ENCODE data around the gene FBXO44.

FBXO44 gene

GRCh38 chr1:11685210-11685752 is 30.6 kb downstream of the FBXO44 start:
- Histone ChIP-seq H3K27ac (ENCODE audit: low read length) (no peak overlapping the region), H3K4me3 (ENCODE audit: low read length) (no peak overlapping the region), H3K36me3 (replicated peaks; ENCODE audit: low read depth, low read length) (no peaks in the 10 kb centered on the region), H4K20me1 (ENCODE audit: insufficient read depth, low read length) (no peaks in the 10 kb centered on the region), H3K79me2 (ENCODE audit: low read length) (peaks cover 3% of the 10 kb centered on the region; the same call in 1 of the 2 replicates), H3K4me1 (ENCODE audit: low read length) (peaks cover 6% of the 10 kb centered on the region; the same call in 1 of the 2 replicates), H3K9me3 (ENCODE audit: insufficient read depth, low read length) (no peaks in the 10 kb centered on the region), H3K9ac (ENCODE audit: low read length) (no peak overlapping the region), H3K27me3 (ENCODE audit: low read depth, low read length) (peaks cover 9% of the 10 kb centered on the region; the same call in 1 of the 2 replicates), H2AFZ (ENCODE audit: low read depth, low read length) (no peak overlapping the region), H3K4me2 (ENCODE audit: low read length) (no peak overlapping the region)
- TF ChIP-seq CTCF (IDR thresholded peaks at IDR 0.05; ENCODE audit: low read depth, low read length): no peak
- TF ChIP-seq EZH2phosphoT487 (IDR thresholded peaks at IDR 0.05; ENCODE audit: low read depth): no peak

- Histone ChIP-seq H3K4me1 (ENCODE audit: low read length) (no peaks in the 10 kb centered on the region), H3K27me3 (ENCODE audit: low read depth, low read length) (no peaks in the 10 kb centered on the region), H3K4me2 (ENCODE audit: low read length) (no peak overlapping the region), H3K79me2 (ENCODE audit: low read length) (no peaks in the 10 kb centered on the region), H3K4me3 (ENCODE audit: low read length) (no peak overlapping the region), H3K27ac (ENCODE audit: low read length) (no peak overlapping the region), H2AFZ (ENCODE audit: low read depth, low read length) (no peak overlapping the region), H4K20me1 (ENCODE audit: insufficient read depth, low read length) (no peaks in the 10 kb centered on the region), H3K9ac (ENCODE audit: low read length) (no peak overlapping the region), H3K9me3 (ENCODE audit: insufficient read depth, low read length) (no peaks in the 10 kb centered on the region), H3K36me3 (replicated peaks; ENCODE audit: low read depth, low read length) (no peaks in the 10 kb centered on the region)
- TF ChIP-seq EZH2phosphoT487 (IDR thresholded peaks at IDR 0.05; ENCODE audit: low read depth) (no peak), CTCF (IDR thresholded peaks at IDR 0.05; ENCODE audit: low read depth, low read length) (no peak)
Measured at GRCh38 chr1:11688506-11688905, 33.8 kb downstream of the FBXO44 start.

GRCh38 chr1:11690397-11691301 is 36.0 kb downstream of the FBXO44 start:
- Histone ChIP-seq H3K36me3 (replicated peaks; ENCODE audit: low read depth, low read length) (no peaks in the 10 kb centered on the region), H2AFZ (ENCODE audit: low read depth, low read length) (no peak overlapping the region), H3K4me3 (ENCODE audit: low read length) (no peak overlapping the region), H3K27me3 (ENCODE audit: low read depth, low read length) (no peaks in the 10 kb centered on the region), H3K9me3 (ENCODE audit: insufficient read depth, low read length) (no peaks in the 10 kb centered on the region), H3K79me2 (ENCODE audit: low read length) (no peaks in the 10 kb centered on the region), H4K20me1 (ENCODE audit: insufficient read depth, low read length) (no peaks in the 10 kb centered on the region), H3K4me2 (ENCODE audit: low read length) (no peak overlapping the region), H3K4me1 (ENCODE audit: low read length) (no peaks in the 10 kb centered on the region), H3K27ac (ENCODE audit: low read length) (no peak overlapping the region), H3K9ac (ENCODE audit: low read length) (no peak overlapping the region)
- TF ChIP-seq EZH2phosphoT487 (IDR thresholded peaks at IDR 0.05; ENCODE audit: low read depth) (no peak), CTCF (IDR thresholded peaks at IDR 0.05; ENCODE audit: low read depth, low read length) (no peak)

GRCh38 chr1:11691302-11691914 is 36.7 kb downstream of the FBXO44 start, which contains the start of gene DRAXIN:
DRAXIN (plus strand) TSS chr1:11691710; CDS start chr1:11706259, 14,549 bp downstream.
- Histone ChIP-seq H3K4me1 (ENCODE audit: low read length) (no peaks in the 10 kb centered on the region), H3K27ac (ENCODE audit: low read length) (no peak within 1 kb of the TSS), H3K4me3 (ENCODE audit: low read length) (no peak within 1 kb of the TSS), H3K79me2 (ENCODE audit: low read length) (no peaks in the 10 kb centered on the region), H2AFZ (ENCODE audit: low read depth, low read length) (no peak within 1 kb of the TSS), H3K9ac (ENCODE audit: low read length) (no peak within 1 kb of the TSS), H3K4me2 (ENCODE audit: low read length) (no peak within 1 kb of the TSS), H3K36me3 (replicated peaks; ENCODE audit: low read depth, low read length) (no peaks in the 10 kb centered on the region), H4K20me1 (ENCODE audit: insufficient read depth, low read length) (no peaks in the 10 kb centered on the region), H3K9me3 (ENCODE audit: insufficient read depth, low read length) (no peaks in the 10 kb centered on the region), H3K27me3 (ENCODE audit: low read depth, low read length) (no peaks in the 10 kb centered on the region)
- no peak for TF ChIP-seq CTCF (IDR thresholded peaks at IDR 0.05; ENCODE audit: low read depth, low read length)
- TF ChIP-seq EZH2phosphoT487 (IDR thresholded peaks at IDR 0.05; ENCODE audit: low read depth): no peak
